HG03342 (cell line): Measurements from ENCODE around the gene TWF2.
A peak's percentile ranks its signal among the peaks of the same experiment; 100 is the strongest.
"Not testable (repeated sequence)": the region's sequence is repeated elsewhere in the genome, so short reads cannot be mapped to it uniquely, and the experiment has no call there.

Experiments
- ATAC-seq: cut with Tn5 transposase; IDR thresholded peaks from one replicate; pipeline ENCODE4 v1.9.1; 2021; ENCODE audit warnings: mild to moderate bottlenecking, moderate library complexity; ENCODE audit not compliant: unreplicated experiment

Gene TWF2

DNA sequence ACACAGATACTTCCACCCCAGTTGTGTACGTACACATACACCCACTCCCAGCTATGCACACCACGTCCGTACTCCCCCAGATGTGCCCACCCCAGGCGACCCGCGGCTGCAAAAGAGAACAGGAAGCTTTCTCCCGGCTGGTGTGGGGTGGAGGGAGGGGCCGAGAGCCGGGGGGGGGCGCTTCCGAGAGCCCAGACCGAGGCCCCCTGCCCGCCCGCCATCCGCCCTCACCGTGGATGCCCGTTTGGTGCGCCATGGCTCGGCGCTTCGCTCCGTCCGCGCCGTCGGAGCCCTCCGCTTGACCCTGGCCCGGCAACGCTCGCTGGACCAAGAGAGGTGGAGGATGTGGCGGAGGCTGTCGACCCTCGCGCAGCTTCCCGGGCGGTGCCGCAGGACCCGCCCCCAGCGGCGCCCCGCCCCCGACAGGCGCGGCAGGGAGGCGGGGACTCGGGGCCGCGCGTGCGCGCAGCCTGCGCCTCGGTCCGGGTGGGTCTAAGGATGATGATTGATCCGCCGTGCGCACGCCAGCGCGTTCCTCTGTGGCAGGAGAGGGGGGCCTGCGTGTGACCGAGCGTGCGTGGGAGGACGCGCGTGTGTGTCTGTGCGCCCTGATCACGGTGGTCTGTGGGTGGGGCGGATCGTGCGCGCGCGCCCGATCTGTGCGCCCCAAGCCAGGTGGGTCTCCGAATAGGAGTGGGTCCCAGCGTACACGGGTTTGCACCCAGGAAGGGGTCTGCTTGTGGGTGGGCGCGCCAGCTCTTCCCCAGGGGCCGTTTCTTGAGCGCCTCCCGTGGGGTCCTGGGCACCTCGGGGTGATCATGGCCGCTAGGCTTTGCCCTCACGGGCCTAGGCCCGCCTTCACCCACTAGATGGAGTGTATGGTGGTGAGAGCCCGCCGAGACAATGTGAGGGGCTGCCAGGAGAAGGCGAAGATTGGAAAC, at the start of gene TWF2:
Gene TWF2 (minus strand): TSS at position 398 of the 941 bp plus-strand sequence. CDS start 142 bp downstream, at position 256.
- ATAC-seq, result peak; percentile 76

DNA sequence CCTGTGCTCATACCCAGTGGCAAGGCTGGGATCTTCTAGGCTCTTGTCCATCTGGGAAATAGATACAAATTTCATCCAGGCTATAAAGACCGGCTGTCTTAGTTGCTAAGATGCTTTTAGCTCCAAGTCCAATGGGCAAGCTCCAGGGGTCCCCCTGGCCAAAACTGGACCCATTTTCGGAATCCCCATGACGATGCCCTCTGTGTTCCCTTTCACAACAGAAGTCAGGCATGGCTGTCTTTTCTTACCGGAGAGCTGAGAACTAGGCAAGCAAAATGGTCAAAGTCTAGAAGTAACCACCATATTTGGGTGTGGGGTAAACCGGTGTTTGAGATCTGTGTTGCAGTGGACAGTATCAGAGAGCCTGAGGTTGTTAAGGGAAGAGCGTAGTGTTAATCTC, 49.7 kb upstream of the TWF2 start:
- ATAC-seq, result no peak

DNA sequence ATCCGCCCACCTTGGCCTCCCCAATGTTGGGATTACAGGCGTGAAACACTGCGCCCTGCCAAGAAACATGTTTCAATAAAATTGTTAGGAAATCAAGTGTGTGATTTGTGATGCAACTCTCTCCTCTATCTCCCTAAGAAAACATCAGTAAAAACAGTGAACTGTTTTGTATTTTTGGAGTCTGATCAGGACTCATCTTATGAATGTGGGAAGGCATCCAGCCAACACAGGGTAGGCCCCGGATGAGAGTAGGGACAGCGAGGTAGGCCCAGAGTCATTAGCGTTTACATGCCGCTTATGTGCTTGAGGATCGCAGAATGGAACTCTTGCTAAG, 47.8 kb upstream of the TWF2 start:
- no peak for ATAC-seq

DNA sequence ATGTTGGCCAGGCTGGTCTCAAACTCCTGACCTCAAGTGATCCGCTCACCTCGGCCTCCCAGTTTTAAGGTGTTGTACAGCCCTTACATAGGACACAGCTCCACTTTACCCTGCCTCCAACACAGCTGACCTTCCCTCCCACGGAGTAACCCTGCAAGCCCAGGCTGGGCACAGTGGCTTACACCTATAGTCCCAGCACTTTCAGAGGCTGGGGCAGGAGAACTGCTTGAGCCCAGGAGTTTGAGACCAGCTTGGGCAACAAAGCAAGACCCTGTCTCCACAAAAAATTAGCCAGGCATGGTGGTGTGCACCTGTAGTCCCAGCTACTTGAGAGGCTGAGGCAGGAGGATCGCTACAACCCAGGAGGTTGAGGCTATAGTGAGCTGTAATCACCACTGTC, 45.1 kb upstream of the TWF2 start:
- ATAC-seq, result not testable (repeated sequence)

DNA sequence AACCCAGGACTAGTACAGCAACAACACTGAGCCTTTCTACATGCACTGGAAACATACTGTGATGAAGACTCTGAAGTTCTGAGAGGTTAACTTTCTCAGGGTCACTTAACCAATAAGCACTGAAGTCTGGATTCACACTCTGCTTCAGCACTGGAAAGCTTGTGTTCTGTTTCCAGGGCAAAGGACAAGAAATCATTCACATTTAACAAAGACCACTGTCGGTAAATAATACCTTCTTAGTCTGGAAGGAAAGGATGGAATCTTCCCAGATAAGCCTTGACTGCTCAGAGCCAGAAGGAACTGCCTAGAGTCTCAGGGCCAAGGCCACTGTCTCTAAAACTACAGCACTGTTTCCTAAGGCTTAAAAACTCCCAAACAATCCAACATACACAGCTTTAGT, 44.3 kb upstream of the TWF2 start:
- no peak for ATAC-seq

DNA sequence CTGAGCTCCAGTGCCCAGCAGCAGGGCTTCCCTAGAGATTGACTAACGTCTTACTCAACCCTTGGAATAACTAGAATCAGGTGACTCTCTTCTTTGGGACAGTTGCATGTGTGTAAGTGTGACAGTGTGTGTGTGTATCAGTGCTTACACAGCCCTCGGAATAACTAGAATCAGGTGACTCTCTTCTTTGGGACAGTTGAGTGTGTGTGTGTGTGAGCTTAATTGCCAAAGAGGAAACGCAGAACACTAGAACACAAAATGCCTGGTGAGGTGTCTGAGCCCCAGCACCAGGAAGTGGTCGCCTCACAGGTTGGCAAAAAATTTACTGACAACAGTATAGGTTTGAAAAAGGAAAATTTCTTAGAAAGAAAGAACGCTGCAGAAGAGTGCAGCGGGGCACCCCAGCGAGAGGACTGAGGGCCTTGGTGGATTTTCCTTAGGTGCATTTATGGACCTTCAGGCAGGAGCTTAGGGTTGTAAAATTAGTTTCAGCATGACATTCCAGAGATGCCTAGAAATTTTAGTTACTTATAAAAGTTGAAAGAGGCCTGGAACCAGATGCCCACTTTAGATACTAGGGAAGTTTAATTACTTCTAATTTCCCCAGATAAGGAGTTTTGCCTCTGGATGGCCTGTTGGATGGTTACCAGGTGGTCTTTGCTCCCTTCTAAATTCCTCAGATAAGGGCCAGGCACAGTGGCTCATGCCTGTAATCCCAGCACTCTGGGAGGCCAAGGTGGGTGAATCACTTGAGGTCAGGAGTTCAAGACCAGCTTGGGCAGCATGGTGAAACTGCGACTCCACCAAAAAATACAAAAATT, 43.2 kb upstream of the TWF2 start:
- ATAC-seq, result no peak

DNA sequence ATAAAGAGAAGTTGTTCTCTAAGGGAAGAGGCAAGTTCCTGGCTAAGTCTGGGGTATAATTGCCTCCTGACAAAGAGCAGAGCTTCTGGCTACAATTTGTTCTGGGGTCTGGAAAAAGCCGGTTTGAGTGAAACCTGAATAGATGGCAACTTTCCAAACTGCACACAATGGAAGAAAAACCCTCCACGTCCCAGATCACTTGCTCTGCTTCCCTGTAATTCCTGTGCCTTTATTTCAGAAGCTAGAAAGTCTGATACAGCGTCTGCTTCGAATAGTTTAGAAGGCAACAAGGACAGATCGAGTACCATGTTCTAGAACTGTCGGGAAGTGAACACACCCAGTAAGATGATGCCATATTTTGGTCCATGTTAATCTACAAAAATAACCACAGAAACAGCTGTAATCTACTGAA, 41.1 kb upstream of the TWF2 start:
- no peak for ATAC-seq

DNA sequence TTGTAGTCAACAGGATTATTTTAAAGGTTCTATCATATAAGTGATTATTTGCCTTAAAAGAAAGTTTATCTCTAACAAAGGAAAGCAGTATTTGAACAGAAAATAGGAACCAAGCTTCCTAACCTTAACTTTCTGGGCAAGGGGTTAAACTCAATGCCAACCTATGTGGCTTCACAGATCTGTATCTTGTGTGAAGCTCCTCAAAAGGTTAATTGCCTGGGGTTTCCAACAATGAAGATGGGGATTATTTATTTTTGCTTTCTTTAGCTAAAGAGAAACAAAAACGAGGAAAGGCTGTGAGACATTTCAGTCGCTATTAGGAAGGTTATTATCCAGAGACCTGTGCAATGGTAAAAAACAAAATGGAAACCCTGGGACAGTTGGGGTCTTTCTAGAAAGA, 40.6 kb upstream of the TWF2 start:
- no peak for ATAC-seq

DNA sequence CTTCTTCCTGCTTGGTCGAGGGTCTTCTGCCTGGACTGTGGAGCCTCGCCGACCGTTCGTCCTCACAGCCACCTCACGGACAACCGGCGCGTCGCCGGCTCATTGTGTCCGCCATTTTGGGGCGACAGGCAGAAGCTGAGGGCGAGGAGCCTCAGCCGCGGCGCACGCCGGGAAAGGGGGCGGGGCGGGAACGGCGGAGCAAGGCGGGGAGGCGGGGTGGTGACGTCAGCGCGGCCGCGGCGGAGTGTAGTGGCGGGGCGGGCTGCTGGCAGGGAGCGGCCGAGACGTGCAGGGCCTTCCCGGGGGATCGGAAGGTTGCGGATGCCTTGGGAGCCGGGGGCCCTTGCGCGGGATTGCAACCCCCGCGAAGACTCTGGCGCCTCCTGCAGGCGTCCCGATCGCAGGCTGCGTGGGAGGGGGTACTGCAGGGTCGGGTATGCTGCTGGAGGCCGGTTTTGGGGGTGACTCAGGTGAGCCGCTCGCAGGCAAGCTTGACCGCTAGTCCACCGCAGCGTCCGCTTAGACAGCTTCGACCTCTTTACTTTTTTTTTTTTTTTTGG, 39.6 kb upstream of the TWF2 start, which contains the start of gene WDR82:
Gene WDR82 (minus strand): TSS at position 140 of the 560 bp plus-strand sequence. CDS start 288 bp downstream, outside the sequence.
- ATAC-seq, result peak; percentile 77

DNA sequence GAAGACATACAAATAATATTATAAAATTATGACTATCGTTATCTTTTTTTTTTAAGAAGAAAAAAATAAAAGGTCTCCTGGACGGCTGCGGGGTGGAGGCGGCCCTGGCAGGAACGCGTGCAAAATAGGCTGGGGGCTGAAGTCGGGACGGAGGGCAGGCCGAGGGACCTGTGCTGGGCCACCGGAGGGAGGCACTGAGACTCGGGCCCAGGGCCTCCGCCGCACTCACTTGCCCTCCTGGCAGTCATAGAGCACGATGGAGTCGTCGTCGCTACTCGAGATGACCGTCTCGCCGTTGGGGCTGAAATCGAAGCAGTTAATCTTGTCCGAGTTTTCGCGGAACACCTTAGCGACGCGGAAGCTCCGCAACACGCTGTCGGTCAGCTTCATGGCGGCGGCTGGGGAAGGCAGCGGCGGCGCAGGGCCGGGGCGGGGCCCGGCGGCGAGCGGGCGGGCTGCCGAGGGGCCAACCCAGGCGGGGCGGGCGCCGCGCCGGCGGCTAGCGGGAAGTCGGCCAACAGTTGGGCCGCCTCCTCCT, 39.1 kb upstream of the TWF2 start:
- ATAC-seq, result peak; percentile 48

DNA sequence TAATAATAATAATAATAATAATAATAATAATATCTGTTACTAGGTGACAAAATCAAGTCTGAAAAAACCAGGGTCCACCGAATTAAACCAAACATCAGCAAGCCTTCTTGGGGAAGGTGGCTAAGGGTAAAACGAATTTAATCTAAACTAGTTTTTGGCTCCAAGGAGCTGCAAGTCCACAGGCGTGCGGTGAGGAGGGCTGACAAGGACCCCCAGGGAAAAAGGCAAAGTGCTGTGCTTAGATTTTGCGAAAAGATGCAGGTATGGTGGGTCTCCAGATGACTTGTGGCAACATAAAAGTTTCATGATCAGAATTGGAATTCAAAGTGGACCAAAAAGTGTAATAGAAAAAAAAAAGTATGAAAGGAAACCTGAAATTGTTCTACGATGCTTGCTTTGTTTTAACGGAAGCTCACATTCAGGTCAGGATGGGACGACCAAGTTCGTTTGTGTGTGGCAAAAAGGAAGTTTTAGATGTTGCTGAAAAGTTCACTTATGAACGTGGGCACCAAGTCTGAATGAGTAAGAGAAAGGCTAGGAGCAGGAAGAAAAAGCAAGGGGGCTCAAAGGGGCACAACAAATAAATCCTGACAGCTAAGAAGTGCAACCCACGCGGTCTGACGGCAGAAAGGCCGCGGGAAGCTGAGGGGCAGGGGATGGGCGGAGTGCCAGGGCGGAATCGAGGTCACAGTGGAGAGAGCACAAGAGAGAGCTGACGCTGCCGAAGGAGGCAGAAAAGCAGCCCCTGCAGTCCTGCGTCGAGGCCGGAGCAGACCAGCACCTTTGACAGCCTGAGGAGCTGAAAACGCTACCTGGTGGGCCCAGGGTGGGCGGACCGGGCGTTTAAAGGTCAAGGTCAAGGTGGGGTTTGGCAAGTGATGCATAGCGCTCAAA, 38.4 kb upstream of the TWF2 start:
- ATAC-seq, result no peak

DNA sequence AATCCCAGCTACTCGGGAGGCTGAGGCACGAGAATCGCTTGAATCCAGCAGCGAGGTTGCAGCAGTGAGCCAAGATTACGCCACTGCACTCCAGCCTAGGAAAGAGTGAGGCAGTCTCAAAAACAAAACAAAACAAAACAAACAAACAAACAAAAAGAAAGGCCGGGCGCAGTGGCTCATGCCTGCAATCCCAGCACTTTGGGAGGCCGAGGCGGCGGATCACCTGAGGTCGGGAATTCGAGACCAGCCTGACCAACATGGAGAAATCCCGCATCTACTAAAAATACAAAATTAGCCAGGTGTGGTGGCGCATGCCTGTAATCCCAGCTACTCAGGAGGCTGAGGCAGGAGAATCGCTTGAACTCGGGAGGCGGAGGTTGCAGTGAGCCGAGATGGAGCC, 35.8 kb upstream of the TWF2 start:
- not testable (repeated sequence) for ATAC-seq

DNA sequence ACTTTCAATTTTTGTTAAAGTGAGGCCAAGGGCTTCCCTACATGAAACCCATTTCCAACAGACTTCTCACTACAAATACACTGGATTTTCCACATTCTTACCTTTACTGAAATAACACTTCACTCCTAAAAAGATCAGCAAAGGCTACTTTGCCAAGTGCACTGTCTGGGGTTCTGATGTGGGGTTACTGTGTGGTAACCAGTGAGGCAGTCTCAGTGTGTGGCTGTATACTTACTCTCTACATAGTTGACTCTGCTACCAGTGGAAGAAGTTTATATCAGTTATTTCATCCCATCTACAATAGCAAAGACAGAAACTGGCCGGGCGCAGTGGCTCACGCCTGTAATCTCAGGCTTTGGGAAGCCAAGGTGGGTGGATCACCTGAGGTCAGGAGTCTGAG, 33.9 kb upstream of the TWF2 start:
- no peak for ATAC-seq

DNA sequence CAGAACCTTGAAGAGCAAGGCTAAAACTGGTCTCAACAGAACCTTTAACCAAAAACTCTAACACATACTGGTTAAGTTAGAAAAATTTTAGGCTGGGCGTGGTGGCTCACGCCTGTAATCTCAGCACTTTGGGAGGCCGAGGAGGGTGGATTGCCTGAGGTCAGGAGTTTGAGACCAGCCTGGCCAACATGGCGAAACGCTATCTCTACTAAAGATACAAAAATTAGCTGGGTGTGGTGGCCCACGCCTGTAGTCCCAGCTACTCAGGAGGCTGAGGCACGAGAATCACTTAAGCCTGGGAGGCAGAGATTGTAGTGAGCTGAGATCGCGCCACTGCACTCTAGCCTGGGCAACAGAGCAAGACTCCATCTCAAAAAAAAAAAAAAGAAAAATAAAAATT, 33.2 kb upstream of the TWF2 start:
- not testable (repeated sequence) for ATAC-seq

DNA sequence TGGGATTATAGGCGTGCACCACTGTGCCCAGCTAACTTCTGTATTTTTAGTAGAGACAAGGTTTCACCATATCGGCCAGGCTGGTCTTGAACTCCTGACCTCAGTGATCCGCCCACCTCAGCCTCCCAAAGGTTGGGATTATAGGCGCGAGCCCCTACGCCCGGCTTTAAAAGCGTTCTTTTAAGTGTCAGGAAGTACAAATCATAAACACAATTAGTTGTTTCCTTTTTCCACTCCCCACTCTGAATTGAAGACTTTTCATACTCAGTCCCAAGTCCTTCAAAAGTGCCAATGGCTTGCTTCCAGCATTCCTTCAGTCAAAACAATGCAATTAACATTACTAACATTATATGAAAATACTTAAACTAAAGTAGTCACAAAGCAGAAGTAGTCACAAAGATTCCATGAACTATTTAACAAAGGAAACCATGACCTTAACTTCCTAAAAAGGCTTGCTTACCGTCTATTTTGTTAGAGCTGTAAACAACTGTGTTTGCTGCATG, 31.3 kb upstream of the TWF2 start:
- no peak for ATAC-seq

DNA sequence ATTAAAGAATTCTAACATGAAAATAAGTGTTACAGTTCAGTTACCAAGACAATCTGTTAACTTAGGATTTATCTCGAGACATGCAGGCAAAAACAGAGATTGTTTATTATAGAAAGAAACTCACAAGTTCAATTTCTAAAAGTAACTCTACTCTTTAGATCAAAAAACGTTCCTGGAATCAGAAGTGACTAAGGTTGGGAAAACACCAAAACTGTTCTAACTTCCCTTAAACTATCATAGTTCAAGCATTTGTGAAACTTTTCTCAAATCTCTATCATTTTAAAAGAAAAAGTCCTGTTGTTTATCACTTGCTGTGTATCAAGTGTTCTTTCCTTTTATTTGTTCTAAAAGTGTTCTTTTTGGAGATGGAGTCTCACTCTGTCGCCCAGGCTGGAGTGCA, 30.8 kb upstream of the TWF2 start:
- no peak for ATAC-seq

DNA sequence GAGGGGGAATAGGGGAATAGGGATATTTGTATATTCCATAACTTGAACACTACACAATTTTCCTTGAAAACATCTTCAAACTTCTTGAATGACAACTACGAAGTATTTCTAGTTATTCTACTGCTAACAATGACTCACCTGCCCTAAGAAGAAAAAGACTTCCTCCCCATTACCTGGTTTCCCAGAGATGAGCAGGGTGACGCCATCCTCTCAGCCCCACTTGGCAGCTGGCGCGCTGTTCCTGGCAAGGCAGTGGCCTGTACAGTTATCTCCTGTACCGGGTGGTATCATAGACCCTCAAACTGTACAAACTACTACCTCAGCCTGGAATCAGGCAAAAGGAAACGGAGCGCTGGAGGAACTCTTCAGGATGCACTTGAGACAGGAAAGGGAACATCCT, 29.1 kb upstream of the TWF2 start:
- no peak for ATAC-seq

DNA sequence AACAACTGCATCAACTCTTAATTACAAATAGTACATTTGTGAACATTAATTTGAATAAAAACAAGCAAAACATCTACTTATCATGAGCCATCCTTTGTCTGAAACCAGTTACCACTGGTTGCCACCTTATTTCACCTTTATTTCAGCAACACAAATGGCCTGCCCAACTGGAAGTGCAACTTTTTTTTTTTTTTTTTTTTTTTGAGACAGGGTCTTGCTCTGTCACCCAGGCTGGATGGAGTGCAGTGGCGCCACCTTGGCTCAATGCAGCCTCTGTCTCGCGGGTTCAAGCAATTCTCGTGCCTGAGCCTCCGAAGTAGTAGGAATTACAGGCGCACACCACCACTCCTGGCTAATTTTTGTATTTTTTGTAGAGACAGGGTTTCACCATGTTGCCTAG, 26.4 kb upstream of the TWF2 start:
- ATAC-seq, result no peak

DNA sequence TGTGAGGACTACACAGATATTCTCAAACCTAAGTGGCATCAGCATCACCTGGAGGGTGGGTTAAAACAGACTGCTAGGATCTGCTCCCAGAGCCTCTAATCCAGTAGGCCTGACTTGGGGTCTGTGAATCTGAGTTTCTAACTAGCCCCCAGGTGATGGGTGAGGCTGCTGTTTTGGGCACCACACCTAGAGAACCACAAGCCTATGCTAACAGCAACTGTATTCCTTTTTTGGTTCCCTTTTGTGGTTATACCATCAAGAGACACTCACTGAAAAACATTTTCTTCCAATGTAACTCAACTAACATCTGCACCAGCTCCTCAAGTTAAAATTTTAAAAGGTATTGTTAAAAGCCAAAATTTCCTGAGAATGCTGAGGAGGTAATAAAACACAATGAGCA, 23.5 kb upstream of the TWF2 start:
- ATAC-seq, result no peak

DNA sequence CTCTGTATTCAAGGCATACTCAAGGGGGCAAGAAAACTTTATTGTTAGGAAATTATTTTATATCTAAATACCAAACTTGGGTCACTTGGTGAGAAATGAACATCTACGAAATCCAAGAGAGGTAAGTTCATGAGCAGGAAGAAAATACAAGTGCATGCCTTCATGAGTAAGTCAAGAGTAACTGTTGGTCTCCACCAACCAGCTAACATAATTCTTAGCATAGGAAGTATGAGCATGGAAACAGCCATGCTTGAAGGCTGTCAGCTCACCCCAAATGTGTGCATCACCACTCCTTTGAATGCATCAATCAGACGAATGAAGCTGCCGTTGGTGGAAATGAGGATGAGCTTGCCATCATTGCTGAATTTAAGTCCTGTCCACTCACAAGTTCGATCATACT, 20.5 kb upstream of the TWF2 start:
- ATAC-seq, result no peak
